Hematopoietic multipotent progenitor cell treated with erythropoietin and hydrocortisone succinate and interleukin-3 and kit ligand, for 17 days (in vitro differentiated cells): Measurements from ENCODE around the gene PRB3.

Experiments
- DNase-seq: peaks from one replicate; pipeline ENCODE4 v3.0.0-alpha.2; 2015; ENCODE audit warnings: low spot score

The PRB3 gene

GRCh38 chr12:11269607-11270006, at the start of gene PRB3:
PRB3 (minus strand) TSS chr12:11269707; CDS start chr12:11269669, 38 bp downstream.
- DNase-seq, result no peak

GRCh38 chr12:11310336-11310735, 40.8 kb upstream of the PRB3 start, which contains the start of gene PRB4:
PRB4 (minus strand) TSS chr12:11310436; CDS start chr12:11310398, 38 bp downstream.
- DNase-seq, result no peak

- no peak for DNase-seq
Measured at GRCh38 chr12:11307143-11307542, 37.6 kb upstream of the PRB3 start.

- no peak for DNase-seq
Measured at GRCh38 chr12:11273449-11273848, 3.9 kb upstream of the PRB3 start.

- DNase-seq, result no peak
Measured at GRCh38 chr12:11264501-11264900, 5.0 kb downstream of the PRB3 start.

- no peak for DNase-seq
Measured at GRCh38 chr12:11246489-11246888, 23.0 kb downstream of the PRB3 start.

GRCh38 chr12:11242656-11243055, 26.9 kb downstream of the PRB3 start:
- no peak for DNase-seq

GRCh38 chr12:11240348-11240930, 29.1 kb downstream of the PRB3 start:
- no peak for DNase-seq

GRCh38 chr12:11238275-11238674, 31.2 kb downstream of the PRB3 start:
- no peak for DNase-seq

- DNase-seq, result no peak
Measured at GRCh38 chr12:11233532-11233931, 36.0 kb downstream of the PRB3 start.

- no peak for DNase-seq
Measured at GRCh38 chr12:11228296-11228879, 41.1 kb downstream of the PRB3 start.

GRCh38 chr12:11227373-11227772, 42.1 kb downstream of the PRB3 start:
- no peak for DNase-seq
